GM18951 (cell line): ENCODE data around the gene C1QTNF2.

Source experiments
- POLR2A ChIP-seq: IDR thresholded peaks from 4 replicates; pipeline ENCODE4 v1.6.1; 2011; ENCODE audit warnings: mild to moderate bottlenecking; ENCODE audit not compliant: insufficient read length, insufficient read depth; ENCODE audit errors: extremely low read depth
- in situ Hi-C: fragments of 300-500 bp; cut with MboI; formaldehyde crosslinking; loops from one replicate; pipeline ENCODE4 v1.12.0; 2022; ENCODE audit warnings: low sequenced_read_pairs, mixed read lengths, inconsistent platforms; ENCODE audit not compliant: unreplicated experiment

Gene C1QTNF2

DNA sequence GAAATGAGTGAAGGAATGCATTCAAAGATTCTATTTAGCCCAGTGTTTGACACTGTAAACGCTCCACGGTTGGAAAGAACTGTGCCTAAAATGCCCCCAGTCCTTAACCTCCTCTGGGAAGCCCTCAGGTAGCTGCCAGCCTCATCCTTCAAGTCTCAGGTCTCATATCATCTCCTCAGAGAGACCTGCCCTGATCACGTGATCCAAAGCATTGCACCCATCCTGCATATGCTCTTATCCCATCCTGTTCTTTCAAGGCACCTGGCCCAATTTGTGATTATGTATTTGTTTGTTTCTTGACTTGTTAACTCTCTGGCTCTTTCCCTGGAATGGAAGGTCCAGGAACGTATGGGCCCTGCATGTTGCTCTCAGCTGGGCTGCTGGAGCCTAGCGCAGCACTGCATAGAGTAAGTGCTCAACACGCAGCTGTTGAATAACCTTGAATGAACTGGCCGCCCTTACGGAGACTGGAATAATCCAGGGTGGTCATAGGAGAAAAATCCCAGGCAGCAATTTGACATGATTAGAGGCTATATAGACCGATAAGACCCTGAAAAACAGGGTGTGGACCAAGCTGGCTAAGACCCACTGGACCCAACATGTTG lies 8.7 kb downstream of the C1QTNF2 start:
- TF ChIP-seq POLR2A = no peak
- in situ Hi-C loops = no loop called here

- TF ChIP-seq POLR2A = no peak
- in situ Hi-C loops = no loop called here
Observed at GRCh38 chr5:160360310-160360709, 10.1 kb downstream of the C1QTNF2 start.

DNA sequence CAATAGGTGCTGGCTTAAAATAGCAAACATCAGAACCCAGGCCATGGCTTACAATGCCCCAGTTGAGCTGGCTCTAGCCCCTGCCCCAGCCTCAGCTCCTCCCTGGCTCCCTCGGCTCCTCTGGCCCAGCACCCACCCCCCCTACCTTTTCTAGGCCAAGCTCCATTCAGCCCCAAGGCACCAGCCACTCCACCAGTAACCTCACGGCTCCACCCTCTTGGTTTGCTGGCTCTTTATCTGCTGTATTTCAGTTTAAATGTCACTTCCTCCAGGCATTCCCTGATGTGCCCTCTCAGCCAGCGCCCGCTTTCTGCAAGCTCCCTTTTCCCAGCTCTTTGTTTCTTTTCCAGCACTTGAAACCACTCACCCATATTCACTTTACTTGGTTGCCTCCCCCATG lies 10.6 kb downstream of the C1QTNF2 start:
- in situ Hi-C loops = no loop called here
- no peak for TF ChIP-seq POLR2A

DNA sequence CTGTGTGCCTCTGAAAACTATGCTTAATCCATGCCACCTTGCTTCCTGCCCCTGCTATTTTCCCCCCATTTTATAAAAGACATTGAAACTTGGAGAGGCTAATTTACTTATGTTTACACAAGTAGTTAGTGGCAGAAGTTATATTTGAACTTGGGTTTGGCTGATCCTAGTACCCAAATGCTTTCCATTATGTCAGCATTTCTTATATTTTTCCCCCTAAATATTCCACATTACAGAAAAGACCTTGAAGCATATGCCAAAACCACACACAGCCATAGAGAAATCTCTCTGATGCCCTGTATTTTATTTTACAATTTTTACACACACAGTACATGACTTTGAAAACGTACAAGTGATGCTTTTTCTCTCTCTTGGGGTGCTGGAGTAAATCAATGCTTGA lies 11.2 kb downstream of the C1QTNF2 start:
- TF ChIP-seq POLR2A = no peak
- in situ Hi-C loops = no loop called here

GRCh38 chr5:160357861-160358411 lies 12.5 kb downstream of the C1QTNF2 start:
- in situ Hi-C loops = no loop called here
- no peak for TF ChIP-seq POLR2A

DNA sequence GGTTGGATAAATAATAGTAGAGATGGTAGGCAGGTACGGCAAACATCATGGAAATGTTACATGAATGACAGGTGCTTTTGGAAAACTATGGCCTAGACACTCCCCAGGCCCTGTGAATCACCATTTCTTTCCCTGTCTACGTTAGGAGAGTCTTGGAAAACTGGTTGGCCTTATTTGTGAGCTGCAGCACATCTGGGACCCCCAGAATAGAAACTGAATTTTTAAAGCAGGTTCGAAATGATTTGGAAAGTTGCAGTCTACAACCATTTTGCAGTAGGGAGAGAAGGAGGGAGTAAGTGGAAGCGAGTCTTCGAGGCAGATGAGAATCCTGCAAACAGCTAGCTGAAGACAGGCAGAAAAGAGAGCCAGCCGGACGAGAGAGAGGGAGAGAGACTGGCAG lies 13.0 kb downstream of the C1QTNF2 start:
- TF ChIP-seq POLR2A = no peak
- in situ Hi-C loops = no loop called here

- no peak for TF ChIP-seq POLR2A
- in situ Hi-C loops = no loop called here
Observed at GRCh38 chr5:160356550-160357347, 13.7 kb downstream of the C1QTNF2 start.

DNA sequence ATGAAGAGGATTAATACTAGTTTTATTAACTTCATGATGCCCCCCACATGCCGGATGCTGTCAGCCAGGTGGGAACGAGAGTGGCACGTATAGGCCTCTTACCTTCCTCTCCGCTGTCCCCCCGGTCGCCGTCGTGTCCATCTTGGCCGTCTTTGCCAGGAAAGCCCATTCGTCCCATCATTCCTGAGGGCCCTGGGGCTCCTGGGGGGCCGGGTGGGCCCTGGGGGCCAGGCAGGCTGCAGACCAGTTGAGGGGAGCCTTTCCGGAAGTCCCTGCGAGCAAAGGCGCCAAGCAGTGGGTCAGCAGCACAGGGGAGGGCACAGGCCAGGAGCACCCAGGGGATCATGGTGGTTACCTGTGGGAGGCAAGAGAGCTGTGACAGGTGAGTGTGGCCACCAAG lies 15.8 kb downstream of the C1QTNF2 start:
- no peak for TF ChIP-seq POLR2A
- in situ Hi-C loops = no loop called here

DNA sequence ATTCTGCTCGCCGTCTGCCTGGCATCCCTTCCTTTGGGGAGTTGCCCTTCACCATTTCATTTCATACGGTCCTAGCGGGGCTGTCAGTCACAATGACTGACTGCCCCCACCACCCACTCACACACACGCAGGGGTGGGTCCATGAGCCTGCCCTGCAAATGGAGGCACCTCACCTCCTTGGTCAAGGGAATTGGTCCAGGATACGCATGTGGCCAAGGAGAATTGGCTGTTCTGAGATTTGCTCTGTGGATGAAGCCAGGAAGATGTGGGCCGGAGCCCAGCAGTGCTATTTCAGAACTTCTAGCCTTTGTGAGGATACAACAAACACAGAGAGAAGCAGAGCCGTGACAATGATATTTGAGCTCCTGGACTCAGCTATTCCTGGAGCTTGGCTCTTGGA lies 17.0 kb downstream of the C1QTNF2 start:
- in situ Hi-C loops = no loop called here
- no peak for TF ChIP-seq POLR2A

DNA sequence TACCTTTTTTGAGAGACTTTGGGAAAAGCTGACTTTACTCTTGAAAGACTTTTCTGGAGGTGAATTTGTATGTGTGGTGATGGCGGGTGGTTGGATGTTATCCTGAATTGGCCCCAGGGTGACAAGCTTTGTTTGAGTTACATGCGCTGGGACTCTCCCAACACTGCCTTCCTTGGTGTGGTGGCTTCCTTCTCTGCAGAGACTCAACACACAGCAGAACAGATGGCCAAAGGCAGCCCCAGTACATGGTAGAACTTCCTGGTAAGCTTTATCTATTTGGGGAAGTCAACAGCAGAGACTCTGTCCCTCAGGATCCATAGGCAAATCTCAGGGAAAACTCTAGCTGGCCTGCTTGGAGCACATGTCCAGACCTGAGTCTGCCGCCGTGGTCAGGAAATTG lies 18.1 kb downstream of the C1QTNF2 start:
- TF ChIP-seq POLR2A = no peak
- in situ Hi-C loops = no loop called here

- no peak for TF ChIP-seq POLR2A
- in situ Hi-C loops = loop anchor here (10.0 kb wide), 2 partner anchors 145 to 325 kb away; no protein-coding TSS in a partner anchor
Observed at GRCh38 chr5:160349935-160350303, 20.5 kb downstream of the C1QTNF2 start.

DNA sequence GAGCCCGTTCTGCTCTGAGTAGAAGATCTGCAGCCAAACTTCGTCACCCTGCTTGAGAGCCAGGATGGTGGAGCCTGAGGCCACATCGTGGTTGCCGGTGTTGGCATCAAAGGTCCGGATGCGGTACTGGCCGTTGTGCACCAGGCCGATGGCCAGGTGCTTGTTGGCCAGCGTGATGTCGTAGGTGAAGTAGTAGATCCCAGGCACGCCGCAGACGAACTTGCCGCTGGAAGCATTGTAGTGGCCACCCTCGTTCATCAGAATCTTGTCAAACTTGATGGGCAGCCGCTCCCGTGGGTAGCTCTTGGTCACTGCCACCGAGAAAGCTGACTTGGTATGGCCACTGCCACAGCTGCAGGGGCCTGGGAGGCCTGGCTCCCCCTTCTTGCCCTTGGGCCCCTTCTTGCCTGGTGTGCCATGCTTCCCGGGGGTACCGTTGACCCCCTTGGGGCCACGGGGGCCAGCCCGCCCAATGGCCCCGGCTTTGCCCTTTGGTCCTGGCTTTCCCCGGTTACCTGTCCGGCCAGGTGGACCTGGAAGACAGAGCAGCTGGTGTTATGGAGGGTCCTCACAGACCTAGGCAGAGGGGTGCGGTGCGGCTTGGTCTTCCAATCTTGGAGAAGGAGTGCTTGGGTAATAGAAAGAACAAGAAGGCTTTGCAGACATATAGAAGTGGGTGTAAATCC lies 21.0 kb downstream of the C1QTNF2 start:
- in situ Hi-C loops = loop anchor here (10.0 kb wide), 2 partner anchors 145 to 325 kb away; no protein-coding TSS in a partner anchor
- no peak for TF ChIP-seq POLR2A

DNA sequence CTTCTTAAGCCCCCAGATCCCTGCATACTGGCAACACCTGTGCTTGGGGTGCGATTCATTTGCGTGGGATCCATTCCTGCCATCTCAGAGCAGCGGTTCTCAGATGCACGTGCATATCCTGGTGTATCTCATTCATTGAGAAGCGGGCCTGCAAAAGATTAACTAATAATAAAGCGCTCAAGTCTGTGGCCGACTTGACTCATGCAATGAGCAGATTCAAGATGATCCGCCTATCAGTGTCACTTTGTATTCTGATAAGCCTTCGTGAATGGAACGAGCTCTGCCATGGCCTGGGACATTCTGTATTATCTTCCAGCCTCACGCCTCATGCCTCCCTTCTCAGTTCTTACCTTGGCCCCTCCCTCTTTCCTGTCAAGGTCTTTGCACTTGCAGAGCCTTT lies 22.3 kb downstream of the C1QTNF2 start:
- in situ Hi-C loops = loop anchor here (10.0 kb wide), 2 partner anchors 143 to 323 kb away; no protein-coding TSS in a partner anchor
- no peak for TF ChIP-seq POLR2A
